MG63 (cell line): ENCODE data around the gene CFAP57. TPM values are rescaled to one million over a fixed set of nuclear protein-coding genes. Genes with fewer than 3 reads are reported as not detected.

Source experiments
- DNase-seq: peaks from one replicate; pipeline ENCODE4 v3.0.0-alpha.2; 2020
- H3K27me3 ChIP-seq: fragments of 250-450 bp; sonication (Bioruptor Pico); 2 replicates; pipeline ENCODE4 v1.5.1; 2020; ENCODE audit warnings: mild to moderate bottlenecking, moderate library complexity
- H3K36me3 ChIP-seq: fragments of 250-450 bp; sonication (Bioruptor Pico); 2 replicates; pipeline ENCODE4 v1.5.1; 2020; ENCODE audit warnings: mild to moderate bottlenecking, moderate library complexity
- H3K4me3 ChIP-seq: fragments of 250-450 bp; sonication (Bioruptor Pico); 2 replicates; pipeline ENCODE4 v1.5.1; 2020; ENCODE audit warnings: mild to moderate bottlenecking, moderate library complexity
- H3K9me3 ChIP-seq: fragments of 250-450 bp; sonication (Bioruptor Pico); 2 replicates; pipeline ENCODE4 v1.5.1; 2020; ENCODE audit warnings: mild to moderate bottlenecking, moderate library complexity
- total RNA-seq: library from RNA; depleted of rRNA; stranded (reverse); fragments of >200 nt; shearing (Covaris generic); gene quantifications from 2 replicates; pipeline ENCODE4 v1.2.3, GENCODE V29; 2014; ENCODE audit warnings: low replicate concordance

CFAP57 gene
- total RNA-seq, 1 experiment from 2014 or later, result 0.56 TPM

- DNase-seq, result no peak
- H3K27me3 ChIP-seq, result no peaks in the 10 kb centered on the region
- H3K36me3 ChIP-seq, result no peaks in the 10 kb centered on the region
- H3K4me3 ChIP-seq, result no peak overlapping the region
- H3K9me3 ChIP-seq, result no peaks in the 10 kb centered on the region
Measured at GRCh38 chr1:43275826-43276620, 103.9 kb downstream of the CFAP57 start.

GRCh38 chr1:43276673-43277072 is 104.5 kb downstream of the CFAP57 start:
- Histone ChIP-seq H3K27me3 (no peaks in the 10 kb centered on the region), H3K4me3 (no peak overlapping the region), H3K9me3 (no peaks in the 10 kb centered on the region), H3K36me3 (no peaks in the 10 kb centered on the region)
- no peak for DNase-seq

- H3K36me3 ChIP-seq, result no peaks in the 10 kb centered on the region
- no peak overlapping the region for H3K4me3 ChIP-seq
- no peak for DNase-seq
- no peaks in the 10 kb centered on the region for H3K27me3 ChIP-seq
- no peaks in the 10 kb centered on the region for H3K9me3 ChIP-seq
Measured at GRCh38 chr1:43277116-43277876, 105.2 kb downstream of the CFAP57 start.

GRCh38 chr1:43279161-43279560 is 107.0 kb downstream of the CFAP57 start:
- H3K4me3 ChIP-seq, result no peak overlapping the region
- H3K9me3 ChIP-seq, result no peaks in the 10 kb centered on the region
- DNase-seq, result no peak
- H3K27me3 ChIP-seq, result no peaks in the 10 kb centered on the region
- H3K36me3 ChIP-seq, result no peaks in the 10 kb centered on the region

GRCh38 chr1:43279666-43280065 is 107.5 kb downstream of the CFAP57 start:
- no peaks in the 10 kb centered on the region for H3K36me3 ChIP-seq
- no peaks in the 10 kb centered on the region for H3K9me3 ChIP-seq
- DNase-seq, result no peak
- H3K27me3 ChIP-seq, result no peaks in the 10 kb centered on the region
- H3K4me3 ChIP-seq, result no peak overlapping the region

GRCh38 chr1:43280692-43281091 is 108.6 kb downstream of the CFAP57 start:
- no peaks in the 10 kb centered on the region for H3K27me3 ChIP-seq
- H3K36me3 ChIP-seq, result no peaks in the 10 kb centered on the region
- DNase-seq, result no peak
- no peaks in the 10 kb centered on the region for H3K9me3 ChIP-seq
- no peak overlapping the region for H3K4me3 ChIP-seq

GRCh38 chr1:43282220-43283195 is 110.4 kb downstream of the CFAP57 start:
- Histone ChIP-seq H3K36me3 (no peaks in the 10 kb centered on the region), H3K4me3 (no peak overlapping the region), H3K9me3 (no peaks in the 10 kb centered on the region), H3K27me3 (no peaks in the 10 kb centered on the region)
- no peak for DNase-seq

- Histone ChIP-seq H3K4me3 (no peak overlapping the region), H3K36me3 (no peaks in the 10 kb centered on the region), H3K9me3 (no peaks in the 10 kb centered on the region), H3K27me3 (no peaks in the 10 kb centered on the region; the same call in 1 of the 2 replicates)
- DNase-seq, result no peak
Measured at GRCh38 chr1:43284065-43284464, 111.9 kb downstream of the CFAP57 start.

GRCh38 chr1:43284546-43285110 is 112.5 kb downstream of the CFAP57 start:
- DNase-seq, result no peak
- Histone ChIP-seq H3K9me3 (no peaks in the 10 kb centered on the region), H3K36me3 (no peaks in the 10 kb centered on the region), H3K27me3 (no peaks in the 10 kb centered on the region; the same call in 1 of the 2 replicates), H3K4me3 (no peak overlapping the region)

- Histone ChIP-seq H3K4me3 (no peak within 1 kb of the TSS), H3K36me3 (no peaks in the 10 kb centered on the region), H3K27me3 (no peaks in the 10 kb centered on the region; the same call in 1 of the 2 replicates), H3K9me3 (no peaks in the 10 kb centered on the region)
- no peak for DNase-seq
Measured at GRCh38 chr1:43285269-43285990, 113.3 kb downstream of the CFAP57 start, which contains the start of gene C1orf210. TSS of gene C1orf210 (minus strand) at chr1:43285581. CDS start at chr1:43283270, 2,311 bp downstream.

GRCh38 chr1:43286115-43286514 is 114.0 kb downstream of the CFAP57 start:
- Histone ChIP-seq H3K36me3 (no peaks in the 10 kb centered on the region), H3K27me3 (no peaks in the 10 kb centered on the region; the same call in 1 of the 2 replicates), H3K4me3 (no peak overlapping the region), H3K9me3 (no peaks in the 10 kb centered on the region)
- no peak for DNase-seq

- Histone ChIP-seq H3K4me3 (no peak overlapping the region), H3K27me3 (no peaks in the 10 kb centered on the region; the same call in 1 of the 2 replicates), H3K36me3 (no peaks in the 10 kb centered on the region), H3K9me3 (no peaks in the 10 kb centered on the region)
- DNase-seq, result no peak
Measured at GRCh38 chr1:43286533-43286932, 114.4 kb downstream of the CFAP57 start.

- no peaks in the 10 kb centered on the region for H3K9me3 ChIP-seq
- no peak for DNase-seq
- H3K36me3 ChIP-seq, result no peaks in the 10 kb centered on the region
- H3K27me3 ChIP-seq, result no peaks in the 10 kb centered on the region; the same call in 1 of the 2 replicates
- no peak overlapping the region for H3K4me3 ChIP-seq
Measured at GRCh38 chr1:43288058-43288784, 116.1 kb downstream of the CFAP57 start.

- H3K27me3 ChIP-seq, result no peaks in the 10 kb centered on the region; the same call in 1 of the 2 replicates
- H3K36me3 ChIP-seq, result no peaks in the 10 kb centered on the region
- H3K9me3 ChIP-seq, result no peaks in the 10 kb centered on the region
- DNase-seq, result no peak
- no peak overlapping the region for H3K4me3 ChIP-seq
Measured at GRCh38 chr1:43288785-43289706, 116.9 kb downstream of the CFAP57 start.
